ENCODE data around the gene BMP6. TPM values are rescaled to one million over a fixed set of nuclear protein-coding genes. Genes with fewer than 3 reads are reported as not detected.

BMP6 gene
- total RNA-seq, 1 experiment from 2014 or later, result not detected

GRCh38 chr6:7747016-7747415 lies 21.1 kb downstream of the BMP6 start:
- H3K36me3 ChIP-seq (ENCODE audit: insufficient read depth, low read length), result no peaks in the 10 kb centered on the region
- H3K79me2 ChIP-seq (ENCODE audit: low read length), result no peaks in the 10 kb centered on the region
- H3K9ac ChIP-seq (ENCODE audit: low read length), result no peak overlapping the region
- no peak overlapping the region for H3K4me2 ChIP-seq (ENCODE audit: low read depth, low read length, poor library complexity, severe bottlenecking)
- no peaks in the 10 kb centered on the region for H4K20me1 ChIP-seq (ENCODE audit: insufficient read depth, low read depth, low read length)
- no peaks in the 10 kb centered on the region for H3K27me3 ChIP-seq (ENCODE audit: low read length)
- no peaks in the 10 kb centered on the region for H3K4me1 ChIP-seq (ENCODE audit: low read length)
- no peak overlapping the region for H3K27ac ChIP-seq (ENCODE audit: low read length)
- H3K4me3 ChIP-seq (ENCODE audit: low read length), result no peak overlapping the region
- no peak for DNase-seq
- no peaks in the 10 kb centered on the region for H3K9me2 ChIP-seq (replicated peaks; ENCODE audit: insufficient read depth, low read length)
- H3K9me3 ChIP-seq (ENCODE audit: low read length), result no peaks in the 10 kb centered on the region
- H2AFZ ChIP-seq (ENCODE audit: low read length), result no peak overlapping the region

GRCh38 chr6:7747433-7747832 lies 21.5 kb downstream of the BMP6 start:
- no peak overlapping the region for H3K9ac ChIP-seq (ENCODE audit: low read length)

GRCh38 chr6:7747901-7748504 lies 22.1 kb downstream of the BMP6 start:
- Histone ChIP-seq H3K4me1 (ENCODE audit: low read length) (no peaks in the 10 kb centered on the region), H3K27ac (ENCODE audit: low read length) (no peak overlapping the region), H3K9ac (ENCODE audit: low read length) (no peak overlapping the region), H3K4me2 (ENCODE audit: low read depth, low read length, poor library complexity, severe bottlenecking) (no peak overlapping the region), H2AFZ (ENCODE audit: low read length) (no peak overlapping the region), H4K20me1 (ENCODE audit: insufficient read depth, low read depth, low read length) (no peaks in the 10 kb centered on the region), H3K4me3 (ENCODE audit: low read length) (no peak overlapping the region), H3K9me3 (ENCODE audit: low read length) (no peaks in the 10 kb centered on the region), H3K79me2 (ENCODE audit: low read length) (no peaks in the 10 kb centered on the region), H3K27me3 (ENCODE audit: low read length) (no peaks in the 10 kb centered on the region), H3K9me2 (replicated peaks; ENCODE audit: insufficient read depth, low read length) (no peaks in the 10 kb centered on the region), H3K36me3 (ENCODE audit: insufficient read depth, low read length) (no peaks in the 10 kb centered on the region)
- DNase-seq, result no peak

More at GRCh38 chr6:7747433-7747832, 21.5 kb downstream of the BMP6 start:
- no peaks in the 10 kb centered on the region for H3K27me3 ChIP-seq (ENCODE audit: low read length)
- no peak overlapping the region for H3K4me2 ChIP-seq (ENCODE audit: low read depth, low read length, poor library complexity, severe bottlenecking)
- no peak overlapping the region for H3K4me3 ChIP-seq (ENCODE audit: low read length)
- no peaks in the 10 kb centered on the region for H4K20me1 ChIP-seq (ENCODE audit: insufficient read depth, low read depth, low read length)
- H3K9me3 ChIP-seq (ENCODE audit: low read length), result no peaks in the 10 kb centered on the region
- H2AFZ ChIP-seq (ENCODE audit: low read length), result no peak overlapping the region
- no peaks in the 10 kb centered on the region for H3K36me3 ChIP-seq (ENCODE audit: insufficient read depth, low read length)
- no peak overlapping the region for H3K27ac ChIP-seq (ENCODE audit: low read length)
- H3K4me1 ChIP-seq (ENCODE audit: low read length), result no peaks in the 10 kb centered on the region
- H3K9me2 ChIP-seq (replicated peaks; ENCODE audit: insufficient read depth, low read length), result no peaks in the 10 kb centered on the region
- no peaks in the 10 kb centered on the region for H3K79me2 ChIP-seq (ENCODE audit: low read length)
- no peak for DNase-seq

- Histone ChIP-seq H3K79me2 (ENCODE audit: low read length) (no peaks in the 10 kb centered on the region), H3K4me2 (ENCODE audit: low read depth, low read length, poor library complexity, severe bottlenecking) (no peak overlapping the region), H4K20me1 (ENCODE audit: insufficient read depth, low read depth, low read length) (no peaks in the 10 kb centered on the region), H2AFZ (ENCODE audit: low read length) (no peak overlapping the region), H3K9ac (ENCODE audit: low read length) (no peak overlapping the region), H3K9me3 (ENCODE audit: low read length) (no peaks in the 10 kb centered on the region), H3K27ac (ENCODE audit: low read length) (no peak overlapping the region), H3K4me1 (ENCODE audit: low read length) (no peaks in the 10 kb centered on the region), H3K4me3 (ENCODE audit: low read length) (no peak overlapping the region), H3K9me2 (replicated peaks; ENCODE audit: insufficient read depth, low read length) (no peaks in the 10 kb centered on the region), H3K27me3 (ENCODE audit: low read length) (no peaks in the 10 kb centered on the region), H3K36me3 (ENCODE audit: insufficient read depth, low read length) (no peaks in the 10 kb centered on the region)
- DNase-seq, result no peak
These were observed 23.6 kb downstream of the BMP6 start for GRCh38 chr6:7749478-7749877.

GRCh38 chr6:7750197-7750596 lies 24.3 kb downstream of the BMP6 start:
- no peaks in the 10 kb centered on the region for H3K36me3 ChIP-seq (ENCODE audit: insufficient read depth, low read length)
- H3K27ac ChIP-seq (ENCODE audit: low read length), result no peak overlapping the region
- no peaks in the 10 kb centered on the region for H3K9me2 ChIP-seq (replicated peaks; ENCODE audit: insufficient read depth, low read length)
- H3K9me3 ChIP-seq (ENCODE audit: low read length), result no peaks in the 10 kb centered on the region
- no peaks in the 10 kb centered on the region for H3K27me3 ChIP-seq (ENCODE audit: low read length)
- no peak overlapping the region for H2AFZ ChIP-seq (ENCODE audit: low read length)
- no peaks in the 10 kb centered on the region for H3K79me2 ChIP-seq (ENCODE audit: low read length)
- no peak for DNase-seq
- no peak overlapping the region for H3K4me3 ChIP-seq (ENCODE audit: low read length)
- H3K9ac ChIP-seq (ENCODE audit: low read length), result no peak overlapping the region
- no peaks in the 10 kb centered on the region for H4K20me1 ChIP-seq (ENCODE audit: insufficient read depth, low read depth, low read length)
- no peaks in the 10 kb centered on the region for H3K4me1 ChIP-seq (ENCODE audit: low read length)
- H3K4me2 ChIP-seq (ENCODE audit: low read depth, low read length, poor library complexity, severe bottlenecking), result no peak overlapping the region

GRCh38 chr6:7758456-7758855 lies 32.6 kb downstream of the BMP6 start:
- no peaks in the 10 kb centered on the region for H3K4me1 ChIP-seq (ENCODE audit: low read length)
- H3K27ac ChIP-seq (ENCODE audit: low read length), result no peak overlapping the region
- H3K79me2 ChIP-seq (ENCODE audit: low read length), result no peaks in the 10 kb centered on the region
- no peak overlapping the region for H3K4me3 ChIP-seq (ENCODE audit: low read length)
- no peak overlapping the region for H3K9ac ChIP-seq (ENCODE audit: low read length)
- no peak for DNase-seq
- H3K4me2 ChIP-seq (ENCODE audit: low read depth, low read length, poor library complexity, severe bottlenecking), result no peak overlapping the region
- H3K36me3 ChIP-seq (ENCODE audit: insufficient read depth, low read length), result no peaks in the 10 kb centered on the region
- H3K27me3 ChIP-seq (ENCODE audit: low read length), result no peaks in the 10 kb centered on the region
- no peaks in the 10 kb centered on the region for H3K9me3 ChIP-seq (ENCODE audit: low read length)
- no peaks in the 10 kb centered on the region for H4K20me1 ChIP-seq (ENCODE audit: insufficient read depth, low read depth, low read length)
- no peak overlapping the region for H2AFZ ChIP-seq (ENCODE audit: low read length)
- no peaks in the 10 kb centered on the region for H3K9me2 ChIP-seq (replicated peaks; ENCODE audit: insufficient read depth, low read length)

GRCh38 chr6:7759320-7759719 lies 33.4 kb downstream of the BMP6 start:
- Histone ChIP-seq H3K36me3 (ENCODE audit: insufficient read depth, low read length) (no peaks in the 10 kb centered on the region), H4K20me1 (ENCODE audit: insufficient read depth, low read depth, low read length) (no peaks in the 10 kb centered on the region), H2AFZ (ENCODE audit: low read length) (no peak overlapping the region), H3K4me2 (ENCODE audit: low read depth, low read length, poor library complexity, severe bottlenecking) (no peak overlapping the region), H3K4me3 (ENCODE audit: low read length) (no peak overlapping the region), H3K9me3 (ENCODE audit: low read length) (no peaks in the 10 kb centered on the region), H3K27me3 (ENCODE audit: low read length) (no peaks in the 10 kb centered on the region), H3K9ac (ENCODE audit: low read length) (no peak overlapping the region), H3K4me1 (ENCODE audit: low read length) (no peaks in the 10 kb centered on the region), H3K9me2 (replicated peaks; ENCODE audit: insufficient read depth, low read length) (no peaks in the 10 kb centered on the region), H3K79me2 (ENCODE audit: low read length) (no peaks in the 10 kb centered on the region), H3K27ac (ENCODE audit: low read length) (no peak overlapping the region)
- DNase-seq, result no peak

GRCh38 chr6:7761051-7761450 lies 35.2 kb downstream of the BMP6 start:
- H3K36me3 ChIP-seq (ENCODE audit: insufficient read depth, low read length), result no peaks in the 10 kb centered on the region
- no peaks in the 10 kb centered on the region for H3K27me3 ChIP-seq (ENCODE audit: low read length)
- no peak overlapping the region for H3K27ac ChIP-seq (ENCODE audit: low read length)
- no peak for DNase-seq
- no peaks in the 10 kb centered on the region for H3K79me2 ChIP-seq (ENCODE audit: low read length)
- no peak overlapping the region for H2AFZ ChIP-seq (ENCODE audit: low read length)
- no peak overlapping the region for H3K9ac ChIP-seq (ENCODE audit: low read length)
- no peak overlapping the region for H3K4me2 ChIP-seq (ENCODE audit: low read depth, low read length, poor library complexity, severe bottlenecking)
- no peak overlapping the region for H3K4me3 ChIP-seq (ENCODE audit: low read length)
- H4K20me1 ChIP-seq (ENCODE audit: insufficient read depth, low read depth, low read length), result no peaks in the 10 kb centered on the region
- H3K4me1 ChIP-seq (ENCODE audit: low read length), result no peaks in the 10 kb centered on the region
- H3K9me2 ChIP-seq (replicated peaks; ENCODE audit: insufficient read depth, low read length), result no peaks in the 10 kb centered on the region
- no peaks in the 10 kb centered on the region for H3K9me3 ChIP-seq (ENCODE audit: low read length)

GRCh38 chr6:7762760-7763159 lies 36.9 kb downstream of the BMP6 start:
- no peaks in the 10 kb centered on the region for H3K36me3 ChIP-seq (ENCODE audit: insufficient read depth, low read length)
- DNase-seq, result no peak

More at GRCh38 chr6:7762760-7763159, 36.9 kb downstream of the BMP6 start:
- Histone ChIP-seq H3K9me3 (ENCODE audit: low read length) (no peaks in the 10 kb centered on the region), H4K20me1 (ENCODE audit: insufficient read depth, low read depth, low read length) (no peaks in the 10 kb centered on the region), H3K27me3 (ENCODE audit: low read length) (no peaks in the 10 kb centered on the region), H3K4me3 (ENCODE audit: low read length) (no peak overlapping the region), H3K9ac (ENCODE audit: low read length) (no peak overlapping the region), H3K4me1 (ENCODE audit: low read length) (no peaks in the 10 kb centered on the region), H3K4me2 (ENCODE audit: low read depth, low read length, poor library complexity, severe bottlenecking) (no peak overlapping the region), H3K27ac (ENCODE audit: low read length) (no peak overlapping the region), H3K9me2 (replicated peaks; ENCODE audit: insufficient read depth, low read length) (no peaks in the 10 kb centered on the region), H3K79me2 (ENCODE audit: low read length) (no peaks in the 10 kb centered on the region), H2AFZ (ENCODE audit: low read length) (no peak overlapping the region)
